ENCODE data around the gene DHRS7C.
"Not testable (repeated sequence)": the region's sequence is repeated elsewhere in the genome, so short reads cannot be mapped to it uniquely, and the experiment has no call there.

DHRS7C gene

DNA sequence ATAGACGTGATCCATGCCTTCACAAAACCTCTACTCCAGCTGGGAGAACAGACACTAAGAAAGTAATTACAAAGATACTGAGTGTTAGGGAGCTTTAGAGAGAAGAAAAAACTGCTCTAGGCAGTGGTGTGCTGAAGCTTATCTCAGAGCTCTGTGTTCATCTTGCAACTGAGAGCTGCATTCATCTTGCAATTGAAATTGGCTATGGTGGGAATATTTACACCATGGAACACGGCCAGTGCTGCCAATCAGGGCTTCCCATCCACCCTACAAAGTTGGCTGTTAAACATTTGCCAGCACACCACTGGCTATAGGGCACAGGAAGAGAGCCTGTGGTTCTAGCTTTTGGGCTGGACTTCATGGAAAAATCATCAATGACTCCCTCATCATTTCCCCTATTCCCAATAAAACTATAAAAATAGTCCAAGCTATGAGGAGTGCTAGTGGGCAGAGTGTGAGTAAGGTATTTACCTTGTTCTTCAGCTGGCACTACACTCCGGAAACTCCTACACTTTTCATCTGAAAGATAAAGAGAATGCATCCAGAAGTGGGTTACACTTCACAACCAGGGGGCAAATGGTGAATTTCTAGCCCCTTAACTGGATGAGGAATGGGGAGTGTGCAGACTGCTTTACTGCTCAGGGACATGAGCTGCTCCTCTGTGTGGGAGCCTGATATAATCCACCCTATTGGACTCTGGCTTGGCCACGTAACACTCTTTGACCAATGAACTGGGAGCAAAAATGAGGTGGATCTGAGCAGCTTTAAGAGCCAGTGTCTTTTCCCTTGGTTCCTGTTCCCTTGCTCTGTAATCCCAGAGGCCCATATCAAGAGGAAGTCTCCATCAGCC lies 18.9 kb upstream of the DHRS7C start:
- no peak for DNase-seq (ENCODE audit: low read depth, low spot score)

DNA sequence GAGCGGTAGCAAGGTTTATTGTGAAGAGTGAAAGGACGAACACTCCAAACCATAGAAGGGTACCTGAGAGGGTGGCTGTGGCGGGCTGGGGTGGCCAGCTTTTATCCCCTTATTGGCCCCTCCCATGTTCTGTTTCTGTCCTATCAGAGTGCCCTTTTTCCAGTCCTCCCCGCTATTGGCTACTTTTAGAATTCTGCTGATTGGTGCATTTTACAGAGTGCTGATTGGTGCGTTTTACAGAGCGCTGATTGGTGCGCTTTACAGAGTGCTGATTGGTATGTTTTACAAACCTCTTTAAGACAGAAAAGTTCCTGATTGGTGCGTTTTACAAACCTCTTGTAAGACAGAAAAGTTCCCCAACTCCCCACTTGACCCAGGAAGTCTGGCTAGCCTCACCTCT lies 18.0 kb upstream of the DHRS7C start:
- no peak for DNase-seq (ENCODE audit: low read depth, low spot score)

DNA sequence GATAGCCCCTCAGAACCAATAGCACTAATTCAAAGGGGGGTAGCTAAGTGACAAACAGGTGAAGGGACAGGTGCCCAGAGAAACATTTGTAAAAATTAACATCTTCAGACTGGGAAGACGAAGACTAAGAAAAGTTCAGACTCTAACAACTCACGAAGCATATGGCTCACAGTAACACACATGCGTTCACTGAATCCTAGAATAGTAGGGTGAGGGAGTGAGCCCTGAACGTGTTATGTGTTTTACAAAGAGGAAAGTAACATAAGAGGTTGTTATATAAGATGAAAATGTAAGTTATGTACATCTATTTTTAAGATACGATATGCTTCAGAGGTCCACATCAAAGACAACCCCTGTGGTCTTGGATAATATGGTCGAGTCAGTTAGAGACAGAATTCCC lies 15.3 kb upstream of the DHRS7C start:
- no peak for DNase-seq (ENCODE audit: low read depth, low spot score)

DNA sequence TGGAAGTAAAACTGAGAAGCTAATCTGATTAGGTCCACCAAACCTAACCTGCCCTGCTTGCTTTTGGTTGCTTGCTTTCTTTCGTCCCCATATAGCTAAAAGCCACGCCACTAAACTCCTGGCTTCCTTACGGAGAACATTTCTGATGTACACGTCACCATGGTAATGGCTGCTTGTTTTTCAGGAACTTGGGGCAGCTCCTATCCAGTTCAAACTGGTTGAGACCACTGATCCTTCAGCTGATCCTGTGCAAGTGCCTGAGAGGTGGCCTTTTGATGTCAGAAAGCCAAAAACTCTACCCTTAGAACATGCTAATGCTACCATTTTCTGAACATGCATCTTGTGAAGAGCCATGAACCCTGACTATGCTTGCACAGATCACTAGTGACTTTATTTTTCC lies 14.4 kb upstream of the DHRS7C start:
- peak; percentile 29 for DNase-seq (ENCODE audit: low read depth, low spot score)

DNA sequence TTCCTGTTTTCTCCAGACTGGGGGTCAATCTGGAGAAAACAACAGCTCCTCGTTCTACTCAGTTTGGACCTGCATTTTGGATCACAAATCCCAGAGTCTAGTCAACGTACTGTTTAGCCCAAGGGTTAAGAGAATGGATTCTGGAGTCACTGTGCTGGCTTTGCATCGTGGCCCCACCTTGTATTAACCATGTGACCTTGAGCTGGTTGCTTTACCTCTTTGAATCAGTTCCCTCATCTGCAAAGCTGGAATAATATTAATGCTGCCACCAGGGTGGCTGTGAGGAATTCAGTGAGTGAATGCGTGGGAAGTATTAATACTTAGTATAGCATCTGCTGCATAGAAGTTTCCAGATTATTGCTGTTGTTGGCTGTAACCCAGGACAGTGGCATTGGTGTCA lies 11.3 kb upstream of the DHRS7C start:
- DNase-seq (ENCODE audit: low read depth, low spot score) = no peak

DNA sequence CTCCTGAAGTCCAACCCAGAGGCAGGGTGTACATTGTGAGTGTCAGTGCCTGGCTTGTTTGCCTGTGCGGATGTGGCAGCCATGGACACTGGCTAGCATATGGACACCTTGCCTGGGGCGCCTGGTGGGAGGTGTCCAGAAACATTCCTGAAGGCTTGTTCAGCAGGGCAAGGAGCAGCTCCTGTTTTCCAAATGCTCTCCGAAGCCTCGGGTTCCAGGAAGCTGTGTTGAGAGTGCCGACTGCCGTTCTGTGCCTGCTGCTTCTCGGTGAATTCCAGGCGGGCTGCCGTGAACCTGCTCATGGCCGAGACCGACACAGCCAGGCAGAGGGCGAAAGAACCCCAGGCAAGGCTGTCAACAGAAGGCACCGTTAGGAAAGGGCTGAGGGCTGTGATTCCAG lies 10.9 kb upstream of the DHRS7C start:
- peak; percentile 88 for DNase-seq (ENCODE audit: low read depth, low spot score)

DNA sequence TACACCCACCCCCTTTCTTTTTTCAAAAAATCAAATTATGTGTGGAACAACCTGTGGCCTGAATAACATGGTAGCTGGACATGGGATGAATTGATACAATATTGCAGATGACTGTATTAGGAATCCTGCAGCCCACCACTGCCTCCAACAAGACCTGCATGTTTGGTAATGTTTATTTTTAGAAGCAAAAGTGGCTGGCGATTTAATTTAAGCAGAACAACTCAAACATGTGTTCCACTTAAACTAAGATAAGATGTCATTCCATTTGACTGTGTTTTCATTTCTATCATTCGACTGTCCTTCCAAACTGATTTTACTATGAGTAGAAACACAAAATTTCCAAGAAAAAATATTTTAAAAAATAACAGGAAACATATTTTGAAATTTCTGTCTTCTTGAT lies 10.1 kb upstream of the DHRS7C start:
- DNase-seq (ENCODE audit: low read depth, low spot score) = no peak

DNA sequence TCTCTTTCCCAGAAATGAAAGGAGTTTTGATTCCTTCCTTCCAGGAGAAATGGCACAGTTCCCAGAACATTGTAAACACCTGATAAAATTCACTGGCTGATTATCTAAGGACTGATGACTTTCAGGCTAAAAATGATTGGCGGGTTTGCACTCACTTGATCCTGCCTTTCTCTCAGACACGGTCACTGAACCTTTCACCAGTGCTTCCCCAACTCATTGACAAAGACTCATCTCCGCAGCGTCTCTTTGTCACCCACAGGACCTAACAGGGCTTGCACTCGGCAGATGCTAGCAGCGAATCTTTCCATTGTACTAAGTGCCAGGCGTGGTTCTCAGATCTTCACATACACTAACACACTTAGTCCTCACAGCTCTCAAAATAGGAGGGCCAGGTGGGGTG lies 7.3 kb upstream of the DHRS7C start:
- DNase-seq (ENCODE audit: low read depth, low spot score) = no peak

DNA sequence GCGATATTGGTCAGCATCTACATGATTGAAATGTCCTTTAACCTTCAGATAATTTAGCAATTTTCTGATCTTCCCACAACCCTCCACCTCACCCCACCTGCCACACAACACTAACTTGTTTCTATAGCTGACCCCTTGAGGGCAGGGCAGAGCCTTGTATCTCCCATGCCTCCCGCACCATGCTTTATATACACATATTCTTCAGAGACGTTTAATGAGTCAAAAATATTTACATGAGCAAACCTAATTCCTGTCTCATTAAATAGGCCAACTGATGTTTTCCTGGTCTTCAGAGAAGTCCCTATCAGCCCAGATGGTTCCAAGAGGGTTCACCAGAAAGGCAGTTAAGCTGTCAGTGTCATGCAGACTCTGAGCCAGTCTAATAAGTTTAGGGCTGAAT lies 6.6 kb upstream of the DHRS7C start:
- DNase-seq (ENCODE audit: low read depth, low spot score) = no peak

DNA sequence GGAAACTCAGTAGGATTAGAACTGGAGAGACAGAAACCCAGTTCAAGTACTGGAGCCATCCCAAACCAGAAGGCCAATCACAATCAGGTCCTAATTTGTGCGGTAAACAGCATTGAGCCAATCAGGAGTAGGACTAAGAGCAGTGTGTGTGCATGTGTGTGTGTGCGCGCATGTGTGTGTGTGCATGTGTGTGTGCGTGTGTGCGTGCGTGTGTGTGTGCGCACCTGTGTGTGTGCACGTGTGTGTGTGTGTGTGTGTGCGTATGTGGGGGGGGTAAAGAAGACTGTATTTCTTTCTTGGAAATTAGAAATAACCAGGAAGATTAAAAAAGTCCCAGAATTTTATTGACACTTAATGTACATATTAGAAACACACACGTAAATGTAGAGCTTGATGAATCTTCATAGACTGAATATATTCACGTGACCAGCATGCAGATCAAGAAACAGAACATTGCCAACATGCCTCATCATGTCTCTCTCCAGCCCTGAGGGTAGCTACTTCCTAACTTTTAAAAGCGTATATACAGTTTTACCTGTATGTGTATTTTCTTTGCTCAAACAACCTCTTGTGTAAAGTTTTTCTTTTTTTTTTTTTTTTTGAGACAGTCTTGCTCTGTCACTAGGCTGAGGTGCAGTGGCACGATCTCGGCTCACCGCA lies 919 bp upstream of the DHRS7C start:
- DNase-seq (ENCODE audit: low read depth, low spot score) = no peak

DNA sequence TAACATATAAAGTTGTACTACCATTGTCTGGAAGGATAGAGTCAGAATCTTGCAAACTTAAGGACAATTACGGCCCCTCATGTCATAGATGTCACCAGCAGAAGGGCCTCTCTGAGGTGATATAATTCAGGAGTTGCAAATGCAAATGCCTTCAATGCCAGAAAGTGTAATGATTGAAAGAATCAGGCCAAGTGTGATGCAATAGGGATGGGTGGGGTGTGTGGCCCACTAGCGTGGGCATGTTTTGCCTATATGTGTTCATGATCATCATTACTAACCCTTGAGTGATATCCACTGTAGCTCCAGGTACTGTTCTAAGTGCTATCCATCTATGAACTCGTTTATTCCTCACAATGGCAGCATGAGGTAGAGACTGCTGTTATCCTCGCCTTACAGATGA lies 1.1 kb downstream of the DHRS7C start:
- no peak for DNase-seq (ENCODE audit: low read depth, low spot score)

DNA sequence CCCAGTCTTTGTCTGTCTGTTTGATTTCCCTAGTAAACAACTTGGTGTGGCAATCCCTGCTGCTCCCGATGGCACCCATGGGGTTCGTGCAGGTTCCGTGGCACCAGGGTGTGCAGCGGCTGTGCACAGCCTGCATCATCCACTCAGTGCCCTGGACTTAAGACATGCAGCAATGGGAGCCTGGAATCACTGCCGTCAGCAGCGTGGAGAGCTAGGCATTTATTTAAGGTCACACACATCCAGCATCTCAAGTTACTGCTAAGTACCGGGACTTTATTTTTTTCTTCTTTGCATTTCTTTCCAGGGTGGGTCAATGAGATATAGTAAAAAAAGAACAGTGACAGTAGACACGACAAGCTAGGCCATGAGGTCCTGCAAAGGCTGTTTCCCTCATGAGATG lies 2.8 kb downstream of the DHRS7C start:
- DNase-seq (ENCODE audit: low read depth, low spot score) = no peak

DNA sequence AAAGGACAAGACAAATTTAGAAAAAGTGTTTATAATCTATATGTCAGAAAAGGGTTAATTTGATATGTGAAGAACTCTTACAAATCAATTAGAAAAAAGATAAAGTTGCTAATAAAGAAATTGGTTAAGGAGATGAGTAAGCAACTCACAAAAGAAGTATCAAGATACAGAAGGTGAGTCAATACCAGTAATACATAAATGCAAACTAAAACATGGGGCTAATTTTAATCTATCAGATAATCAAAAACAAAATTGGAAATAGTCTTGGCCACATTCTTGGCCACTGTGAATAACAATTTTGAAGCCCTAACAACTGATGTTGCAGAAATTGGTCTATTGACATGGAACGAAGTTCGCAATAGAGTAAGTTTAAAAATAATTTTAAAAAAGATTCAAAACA lies 6.8 kb downstream of the DHRS7C start:
- DNase-seq (ENCODE audit: low read depth, low spot score) = no peak

DNA sequence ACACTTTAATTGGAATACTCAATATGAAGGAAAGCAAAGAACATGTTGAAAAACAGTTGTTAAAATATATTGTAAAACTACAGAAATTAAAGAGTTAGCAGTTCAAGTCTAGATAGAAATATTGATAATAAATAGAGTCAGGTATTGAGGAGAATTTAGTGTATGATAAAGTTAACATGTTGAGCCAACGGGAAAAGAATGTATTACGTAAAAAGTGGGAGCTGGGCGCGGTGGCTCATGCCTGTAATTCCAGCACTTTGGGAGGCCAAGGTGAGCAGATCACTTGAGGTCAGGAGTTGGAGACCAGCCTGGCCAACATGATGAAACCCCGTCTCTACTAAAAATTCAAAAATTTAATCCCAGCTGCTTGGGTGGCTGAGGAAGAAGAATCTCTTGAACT lies 7.9 kb downstream of the DHRS7C start:
- DNase-seq (ENCODE audit: low read depth, low spot score) = not testable (repeated sequence)

DNA sequence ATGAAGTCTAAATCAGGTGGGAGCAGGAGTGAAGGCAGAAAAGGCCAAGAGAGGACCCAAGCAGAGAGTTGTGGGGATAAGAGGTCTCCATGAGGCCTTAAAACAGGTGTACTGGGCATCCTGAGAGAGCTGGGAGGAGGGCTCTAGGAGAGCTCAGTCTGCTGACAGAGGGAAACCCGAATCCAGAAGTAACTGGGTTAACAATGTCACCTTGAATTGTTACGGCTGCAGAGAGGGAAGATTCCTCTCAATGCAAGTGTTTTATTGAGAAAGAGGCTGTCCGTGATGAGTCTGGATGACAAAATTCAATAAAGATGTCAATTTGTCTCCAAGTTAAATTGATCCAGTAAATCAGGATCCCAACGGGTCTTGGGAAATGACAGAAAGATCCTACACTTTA lies 8.3 kb downstream of the DHRS7C start:
- no peak for DNase-seq (ENCODE audit: low read depth, low spot score)

DNA sequence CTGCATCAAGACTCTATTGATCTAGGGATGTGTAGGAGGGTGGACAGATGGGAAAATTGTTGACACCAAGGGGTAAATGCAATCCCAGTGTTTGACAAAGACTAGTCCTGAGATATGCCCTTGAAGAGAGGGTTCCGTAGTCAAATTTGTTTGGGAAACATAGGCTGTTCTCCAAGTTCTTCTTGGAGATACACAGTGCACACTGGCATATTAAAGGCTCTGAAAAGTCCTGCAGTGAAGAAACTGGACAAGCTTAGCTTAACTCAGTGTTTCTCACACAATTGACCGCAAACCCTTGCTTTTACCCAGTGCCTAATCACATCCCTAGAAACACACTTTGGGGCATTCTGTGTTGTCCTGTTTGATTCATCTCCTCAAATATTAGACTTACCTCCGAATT lies 10.8 kb downstream of the DHRS7C start:
- DNase-seq (ENCODE audit: low read depth, low spot score) = no peak

DNA sequence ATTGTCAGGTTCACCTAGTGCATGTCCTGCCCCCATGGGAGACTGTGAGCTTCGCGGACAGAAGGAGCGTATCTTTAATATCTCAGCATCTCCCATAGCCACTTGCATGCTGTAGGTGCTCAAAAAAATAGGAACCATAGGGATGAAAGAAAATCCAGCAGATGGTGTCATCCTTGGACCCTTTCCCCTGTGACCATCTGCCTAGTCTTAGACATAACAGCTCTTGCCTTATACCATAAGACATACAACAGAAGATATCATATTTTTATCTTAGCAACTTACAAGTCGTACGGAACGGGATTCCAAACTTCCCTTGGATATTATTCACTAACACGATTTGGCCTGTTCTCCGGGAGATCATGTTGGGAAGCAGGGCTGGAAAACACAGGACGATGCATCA lies 14.5 kb downstream of the DHRS7C start:
- DNase-seq (ENCODE audit: low read depth, low spot score) = no peak

DNA sequence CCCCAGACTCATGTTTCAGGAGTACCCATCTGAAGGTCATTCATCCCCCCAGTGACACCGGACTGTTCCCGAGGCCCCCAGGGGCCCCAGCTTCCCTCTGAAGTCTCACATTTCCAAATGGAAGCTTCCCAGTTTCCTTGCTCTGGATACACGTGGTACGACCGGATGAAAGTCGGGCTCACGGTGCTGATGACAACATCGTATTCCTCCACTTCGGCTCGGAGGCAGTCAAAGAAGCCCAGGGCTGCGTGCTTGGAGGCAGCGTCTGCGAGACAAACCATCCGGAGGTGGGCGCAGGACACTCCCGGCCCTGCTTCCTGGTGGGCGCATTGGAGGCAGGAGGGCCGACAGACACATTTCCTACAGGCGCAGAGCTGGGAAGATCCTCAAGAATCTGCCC lies 18.7 kb downstream of the DHRS7C start:
- no peak for DNase-seq (ENCODE audit: low read depth, low spot score)

DNA sequence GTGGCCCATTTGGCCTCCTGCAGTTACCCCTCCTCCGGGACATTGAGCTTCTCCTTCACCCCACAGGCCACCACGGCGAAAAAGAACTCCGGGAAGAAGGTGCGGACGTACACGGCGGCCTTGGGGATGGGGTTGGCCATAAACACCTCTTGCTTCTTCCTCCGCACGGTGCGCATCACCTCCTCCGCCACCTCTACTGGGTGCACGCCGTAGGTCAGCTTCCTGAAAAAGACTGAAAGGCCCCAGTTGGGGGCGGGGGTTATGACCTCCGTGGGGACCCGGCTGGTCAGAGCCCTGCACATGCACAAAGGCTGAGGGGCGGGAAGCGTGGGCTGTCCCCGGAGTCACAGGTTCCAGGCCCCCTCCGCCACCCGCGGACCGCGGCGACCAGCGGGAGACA lies 19.9 kb downstream of the DHRS7C start:
- DNase-seq (ENCODE audit: low read depth, low spot score) = no peak

DNA sequence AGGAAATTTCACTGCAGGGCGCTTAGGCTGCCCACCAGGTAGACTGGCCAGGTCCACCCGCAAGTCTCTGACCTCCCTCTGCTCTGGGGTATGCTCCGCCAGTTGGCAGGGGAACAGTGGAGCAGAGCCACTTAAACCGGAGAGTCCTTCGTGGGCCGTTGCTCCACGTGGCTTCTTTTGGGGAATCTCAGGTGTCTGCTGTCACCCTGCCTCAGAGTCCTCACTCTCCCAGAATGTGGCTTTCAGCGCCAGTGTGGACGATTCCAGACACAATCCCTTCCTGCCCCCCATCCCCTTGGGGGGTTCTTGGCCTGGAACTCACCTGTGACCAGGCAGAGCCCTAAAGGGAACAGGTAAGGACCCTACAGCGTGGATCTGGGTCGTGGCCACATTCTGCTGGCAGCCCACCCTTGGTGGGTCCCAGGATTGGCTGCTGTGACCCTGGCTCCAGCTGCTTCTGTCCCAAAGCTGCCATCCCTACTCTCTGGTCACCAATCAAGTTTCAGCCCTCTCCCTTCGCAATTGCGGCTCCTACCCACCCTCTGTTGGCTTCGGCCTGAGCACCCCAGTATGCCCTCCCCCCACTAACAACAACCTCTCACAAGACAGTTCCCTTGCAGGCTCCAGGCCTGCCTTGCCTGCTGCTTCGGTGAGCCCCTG lies 22.2 kb downstream of the DHRS7C start:
- DNase-seq (ENCODE audit: low read depth, low spot score) = no peak

DNA sequence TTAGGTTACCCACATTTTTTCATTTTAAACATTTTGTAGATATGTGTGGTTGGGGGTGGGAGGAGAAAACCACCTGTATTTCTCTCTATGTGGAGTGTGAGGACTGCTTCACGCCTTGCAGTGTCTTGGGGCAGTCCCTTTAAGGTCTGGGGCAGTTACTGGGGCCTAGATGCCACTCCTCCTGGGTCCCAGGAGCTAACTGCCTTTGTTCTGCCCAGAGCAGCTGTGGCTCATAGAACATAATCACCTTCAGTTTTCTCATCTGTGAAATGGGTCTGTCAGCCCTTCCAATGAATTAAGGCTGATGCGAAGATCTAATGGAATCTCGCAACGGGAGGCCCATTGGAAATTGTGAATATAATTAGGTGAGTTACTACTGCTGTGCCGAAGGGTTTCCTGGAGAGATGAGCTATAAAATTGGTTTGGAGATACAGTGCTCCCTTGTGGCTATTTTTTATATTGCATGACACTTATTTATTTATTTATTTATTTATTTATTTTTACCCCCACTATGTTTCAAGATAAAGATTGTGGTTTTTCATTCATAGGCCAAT lies 22.9 kb downstream of the DHRS7C start:
- peak; percentile 18 for DNase-seq (ENCODE audit: low read depth, low spot score)

DNA sequence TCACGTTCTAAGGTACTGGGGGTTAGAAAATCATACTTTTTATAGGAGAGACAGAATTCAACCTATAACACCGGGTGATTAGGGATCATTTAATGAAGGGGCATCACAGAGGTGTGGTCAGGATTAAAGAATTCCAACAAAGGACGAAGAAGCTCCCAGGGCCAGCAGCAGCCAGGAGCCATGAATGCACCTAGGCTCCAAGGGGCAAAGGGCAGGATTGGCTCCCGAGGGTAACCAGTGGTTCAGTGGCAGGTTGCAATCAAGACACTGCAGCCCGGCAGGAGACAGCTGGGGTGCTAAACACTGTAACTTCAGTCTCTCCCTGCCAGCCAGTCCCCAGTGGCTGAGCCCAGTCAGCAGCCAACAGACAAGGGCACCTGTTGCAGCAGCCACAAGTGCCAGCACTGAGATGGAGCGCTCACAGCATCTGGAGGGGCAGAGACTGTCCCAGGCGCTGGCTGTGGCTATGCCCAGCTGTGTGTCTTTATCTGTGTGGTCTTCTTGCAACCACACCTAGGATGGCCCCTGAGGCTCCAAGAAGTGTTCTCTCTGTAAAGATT lies 23.9 kb downstream of the DHRS7C start:
- DNase-seq (ENCODE audit: low read depth, low spot score) = no peak
